Glutamatergic neuron (in vitro differentiated cells): ENCODE data around the gene MCCC2. TPM values are rescaled to one million over a fixed set of nuclear protein-coding genes. Genes with fewer than 3 reads are reported as not detected.

Source experiments
- DNase-seq: peaks from one replicate; pipeline ENCODE4 v3.0.0; 2022
- H3K27ac Mint-ChIP-seq: one replicate; pipeline ENCODE4 v1.8.0; 2020; ENCODE audit warnings: mild to moderate bottlenecking, mixed read lengths, inconsistent platforms; ENCODE audit not compliant: unreplicated experiment
- H3K27me3 Mint-ChIP-seq: one replicate; pipeline ENCODE4 v1.8.0; 2020; ENCODE audit warnings: mild to moderate bottlenecking, moderate library complexity, mixed read lengths, inconsistent platforms; ENCODE audit not compliant: unreplicated experiment
- H3K36me3 Mint-ChIP-seq: one replicate; pipeline ENCODE4 v1.8.0; 2020; ENCODE audit warnings: mild to moderate bottlenecking, mixed read lengths, inconsistent platforms; ENCODE audit not compliant: unreplicated experiment
- H3K4me1 Mint-ChIP-seq: one replicate; pipeline ENCODE4 v1.8.0; 2020; ENCODE audit warnings: mild to moderate bottlenecking, low read depth, mixed read lengths, inconsistent platforms; ENCODE audit not compliant: unreplicated experiment
- H3K4me3 Mint-ChIP-seq: one replicate; pipeline ENCODE4 v1.8.0; 2020; ENCODE audit warnings: mild to moderate bottlenecking, mixed read lengths, inconsistent platforms; ENCODE audit not compliant: unreplicated experiment
- H3K9me3 Mint-ChIP-seq: one replicate; pipeline ENCODE4 v1.8.0; 2020; ENCODE audit warnings: mild to moderate bottlenecking, moderate library complexity, mixed read lengths, inconsistent platforms; ENCODE audit not compliant: unreplicated experiment
- CTCF ChIP-seq: fragments of 200-600 bp; sonication (generic); IDR thresholded peaks from one replicate; pipeline ENCODE4 v1.5.0; 2021; ENCODE audit not compliant: partially characterized antibody, unreplicated experiment
- total RNA-seq: library from RNA; stranded (reverse); fragmentation: NEBNext Ultra II Directional; extraction: Animal tissue kit (Norgen Biotek cat#: 25700); gene quantifications from one replicate; pipeline ENCODE4 v1.2.1, GENCODE V29; 2021; ENCODE audit not compliant: unreplicated experiment

MCCC2 gene
- total RNA-seq, 1 donor from 2014 or later = 17.3 TPM

- H3K4me3 Mint-ChIP-seq = no peak overlapping the region
- peaks cover 2% of the 10 kb centered on the region for H3K9me3 Mint-ChIP-seq
- TF ChIP-seq CTCF = no peak
- DNase-seq = no peak
- H3K36me3 Mint-ChIP-seq = no peaks in the 10 kb centered on the region
- peaks cover 2% of the 10 kb centered on the region for H3K27me3 Mint-ChIP-seq
- peaks cover 2% of the 10 kb centered on the region for H3K4me1 Mint-ChIP-seq
- H3K27ac Mint-ChIP-seq = no peak overlapping the region
These were observed 2.8 kb downstream of the MCCC2 start for GRCh38 chr5:71589903-71590302.

- Mint-ChIP-seq H3K4me3 (no peak overlapping the region), H3K36me3 (peaks cover under 1% of the 10 kb centered on the region), H3K4me1 (peaks cover 2% of the 10 kb centered on the region), H3K27me3 (peaks cover 2% of the 10 kb centered on the region), H3K9me3 (peaks cover 2% of the 10 kb centered on the region), H3K27ac (no peak overlapping the region)
- DNase-seq = no peak
- no peak for TF ChIP-seq CTCF
These were observed 4.0 kb downstream of the MCCC2 start for GRCh38 chr5:71591100-71591499.

- Mint-ChIP-seq H3K27ac (no peak overlapping the region), H3K36me3 (peaks cover 15% of the 10 kb centered on the region), H3K9me3 (no peaks in the 10 kb centered on the region), H3K27me3 (peaks cover 3% of the 10 kb centered on the region), H3K4me1 (no peaks in the 10 kb centered on the region), H3K4me3 (no peak overlapping the region)
- no peak for DNase-seq
- no peak for TF ChIP-seq CTCF
These were observed 9.0 kb downstream of the MCCC2 start for GRCh38 chr5:71596169-71596568.

- Mint-ChIP-seq H3K27me3 (peaks cover 3% of the 10 kb centered on the region), H3K36me3 (peaks cover 15% of the 10 kb centered on the region), H3K4me1 (no peaks in the 10 kb centered on the region), H3K9me3 (no peaks in the 10 kb centered on the region), H3K27ac (no peak overlapping the region), H3K4me3 (no peak overlapping the region)
- DNase-seq = no peak
- no peak for TF ChIP-seq CTCF
These were observed 9.9 kb downstream of the MCCC2 start for GRCh38 chr5:71597001-71597400.

GRCh38 chr5:71600783-71601182, 13.6 kb downstream of the MCCC2 start:
- Mint-ChIP-seq H3K4me3 (no peak overlapping the region), H3K27me3 (peaks cover 3% of the 10 kb centered on the region), H3K4me1 (no peaks in the 10 kb centered on the region), H3K9me3 (no peaks in the 10 kb centered on the region), H3K27ac (no peak overlapping the region), H3K36me3 (peaks cover 15% of the 10 kb centered on the region)
- no peak for TF ChIP-seq CTCF
- DNase-seq = no peak
